T-cell (primary cell): ENCODE results near the gene PCDHGC4. TPM values are rescaled to one million over a fixed set of nuclear protein-coding genes. Genes with fewer than 3 reads are reported as not detected.

Source experiments
- ATAC-seq, 4 experiments: fragments of 200-7000 bp in 3 of 4; fragments of 150-1000 bp in 1 of 4; cut with Tn5 transposase; replicated peaks in 1 of 4; 1 replicate in 3 of 4; 2 replicates in 1 of 4; pipeline ENCODE4 v1.10.0; 2021; ENCODE audit warnings: moderate library complexity in 3 of 4, mild to moderate bottlenecking in 2 of 4, moderate number of reproducible peaks in 1 of 4
- CTCF ChIA-PET, 2 donors: fragments of 300-600 bp; sonication (Branson Sonifier 250); formaldehyde crosslinking; loops; one replicate each; lab custom pipeline; 2022; ENCODE audit warnings: antibody characterized with exemption in 2 of 2; lab: Charles Lee
- POLR2A ChIA-PET, 2 donors: fragments of 300-600 bp; sonication (Branson Sonifier 250); formaldehyde crosslinking; loops; one replicate each; lab custom pipeline; 2022; ENCODE audit warnings: antibody characterized with exemption in 2 of 2; lab: Charles Lee
- DNase-seq, 35 experiments: peaks; one replicate each; pipeline versions ENCODE4 v3.0.0 to v3.0.0-alpha.2; 2013 to 2023
- H3K27ac ChIP-seq: one replicate; pipeline ENCODE4 v1.5.1; 2013; ENCODE audit warnings: low read length
- H3K27me3 ChIP-seq, 2 experiments: replicated peaks in 1 of 2; 1 replicate in 1 of 2; 2 replicates in 1 of 2; pipeline versions ENCODE4 v1.6.1 to v1.7.0; 2013; ENCODE audit warnings: low read length in 1 of 2, mixed read lengths in 1 of 2; ENCODE audit not compliant: control insufficient read depth in 2 of 2, insufficient read depth in 2 of 2; ENCODE audit errors: extremely low read depth in 1 of 2
- H3K36me3 ChIP-seq, 2 donors: 1 replicate in 1 of 2; 2 replicates in 1 of 2; pipeline versions ENCODE4 v1.6.1 to v1.7.0; 2013; ENCODE audit warnings: low read length in 1 of 2; ENCODE audit not compliant: control insufficient read depth in 2 of 2, insufficient read depth in 1 of 2; ENCODE audit errors: extremely low read depth in 1 of 2
- H3K4me1 ChIP-seq, 2 experiments: 1 replicate in 1 of 2; 2 replicates in 1 of 2; pipeline versions ENCODE4 v1.6.1 to v1.7.0; 2013; ENCODE audit warnings: low read length in 2 of 2, mixed read lengths in 1 of 2; ENCODE audit not compliant: insufficient read depth in 2 of 2, control insufficient read depth in 1 of 2; ENCODE audit errors: extremely low read depth in 1 of 2
- H3K4me3 ChIP-seq, 2 donors: 1 replicate in 1 of 2; 2 replicates in 1 of 2; pipeline versions ENCODE4 v1.5.1 to v1.7.0; 2013; ENCODE audit warnings: mild to moderate bottlenecking in 2 of 2, low read length in 1 of 2, moderate library complexity in 1 of 2; ENCODE audit not compliant: control insufficient read depth in 1 of 2; ENCODE audit errors: extremely low read depth in 1 of 2
- H3K9me3 ChIP-seq: 2 replicates; pipeline ENCODE4 v1.7.0; 2013
- H3K27ac Mint-ChIP-seq, 2 donors: one replicate each; pipeline ENCODE4 v1.8.0; 2020 to 2021; ENCODE audit warnings: mild to moderate bottlenecking in 2 of 2, mixed read lengths in 2 of 2
- H3K27me3 Mint-ChIP-seq, 2 donors: one replicate each; pipeline ENCODE4 v1.8.0; 2021 to 2022; ENCODE audit warnings: mixed read lengths in 2 of 2
- H3K36me3 Mint-ChIP-seq: one replicate; pipeline ENCODE4 v1.8.0; 2021; ENCODE audit warnings: mixed read lengths
- H3K4me1 Mint-ChIP-seq, 3 donors: one replicate each; pipeline ENCODE4 v1.8.0; 2020 to 2022; ENCODE audit warnings: mixed read lengths in 3 of 3, mild to moderate bottlenecking in 1 of 3
- H3K4me3 Mint-ChIP-seq, 3 donors: one replicate each; pipeline ENCODE4 v1.8.0; 2020 to 2022; ENCODE audit warnings: mild to moderate bottlenecking in 3 of 3, mixed read lengths in 3 of 3, moderate library complexity in 3 of 3
- H3K9me3 Mint-ChIP-seq, 3 donors: one replicate each; pipeline ENCODE4 v1.8.0; 2020 to 2022; ENCODE audit warnings: mixed read lengths in 3 of 3
- WGBS: methylation state at CpG from one replicate; pipeline ENCODE4 v1.1.5; 2013; ENCODE audit warnings: missing lambda C conversion rate; ENCODE audit not compliant: insufficient coverage; 5-methylcytosine and 5-hydroxymethylcytosine counted together
- total RNA-seq, 35 experiments: library from RNA in 6 of 35; stranded (reverse) in 6 of 35; fragments of 120-200 nt in 1 of 35; gene quantifications; one replicate each; pipeline versions ENCODE4 v1.2.1 to v1.2.4 and lab custom pipeline; 2013 to 2026

Gene PCDHGC4
- total RNA-seq, 5 donors from 2014 or later (not counting 1 experiment from before 2014, with no cell fraction given): 0.18 to 0.51 TPM; not detected in 3

DNA sequence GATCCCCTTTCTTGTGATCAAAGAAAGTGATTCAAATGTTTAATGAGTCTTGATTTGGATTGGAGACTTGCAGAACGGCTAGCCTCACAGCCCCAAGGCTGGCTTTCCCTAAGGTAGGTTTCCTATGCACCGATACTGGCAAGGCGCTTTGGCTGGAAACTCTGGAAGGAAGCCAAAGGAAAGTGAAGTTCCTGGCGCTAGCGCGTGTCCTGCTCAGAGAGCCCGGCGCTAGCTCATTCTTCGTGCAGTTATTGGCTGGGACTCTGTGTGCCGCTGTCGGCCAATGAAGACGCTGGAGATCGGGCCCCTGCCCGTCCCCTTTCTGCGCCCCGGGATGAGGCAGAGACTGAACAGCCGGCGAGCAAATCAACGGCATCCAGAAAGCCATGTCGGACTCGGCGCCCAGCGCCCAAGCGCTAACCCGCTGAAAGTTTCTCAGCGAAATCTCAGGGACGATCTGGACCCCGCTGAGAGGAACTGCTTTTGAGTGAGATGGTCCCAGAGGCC is 9.2 kb upstream of the PCDHGC4 start, which contains the start of gene PCDHGC3:
TSS of gene PCDHGC3 (plus strand) at position 342 of the 507 bp plus-strand sequence. CDS start at position 493, 151 bp downstream.
- Histone ChIP-seq H3K4me1 (peaks cover 0 to 23% of the 10 kb centered on the region in 2 experiments), H3K27me3 (peaks cover 24 to 42% of the 10 kb centered on the region in 2 experiments), H3K27ac (no peak within 1 kb of the TSS), H3K36me3 (no peaks in the 10 kb centered on the region), H3K9me3 (no peaks in the 10 kb centered on the region), H3K4me3 (peak within 1 kb of the TSS; percentile 27 to 49)
- Mint-ChIP-seq H3K4me3 (peak within 1 kb of the TSS; percentile 82 to 84 (median 83)), H3K36me3 (no peaks in the 10 kb centered on the region), H3K27ac (no peak within 1 kb of the TSS), H3K4me1 (peaks cover 27 to 32% (median 29%) of the 10 kb centered on the region in 3 donors), H3K27me3 (peaks cover 44 to 61% of the 10 kb centered on the region in 2 donors), H3K9me3 (no peaks in the 10 kb centered on the region)
- CTCF ChIA-PET: interaction anchor here (0.6 to 1.6 kb wide), 2 partner anchors 62 to 88 kb away, joined by 3 to 4 read pairs; no protein-coding TSS in a partner anchor
- 6% methylated on average over 28 of the region's 28 CpGs for whole genome bisulfite sequencing
- POLR2A ChIA-PET: interaction anchor here in 1 of 2 donors (0.6 kb wide), 1 partner anchor 293 kb away, joined by 4 read pairs; no protein-coding TSS in a partner anchor
- DNase-seq (peak in 4 of 35 experiments; percentile 10 to 31 (median 26)), ATAC-seq (peak; percentile 78 to 85 (median 82))

DNA sequence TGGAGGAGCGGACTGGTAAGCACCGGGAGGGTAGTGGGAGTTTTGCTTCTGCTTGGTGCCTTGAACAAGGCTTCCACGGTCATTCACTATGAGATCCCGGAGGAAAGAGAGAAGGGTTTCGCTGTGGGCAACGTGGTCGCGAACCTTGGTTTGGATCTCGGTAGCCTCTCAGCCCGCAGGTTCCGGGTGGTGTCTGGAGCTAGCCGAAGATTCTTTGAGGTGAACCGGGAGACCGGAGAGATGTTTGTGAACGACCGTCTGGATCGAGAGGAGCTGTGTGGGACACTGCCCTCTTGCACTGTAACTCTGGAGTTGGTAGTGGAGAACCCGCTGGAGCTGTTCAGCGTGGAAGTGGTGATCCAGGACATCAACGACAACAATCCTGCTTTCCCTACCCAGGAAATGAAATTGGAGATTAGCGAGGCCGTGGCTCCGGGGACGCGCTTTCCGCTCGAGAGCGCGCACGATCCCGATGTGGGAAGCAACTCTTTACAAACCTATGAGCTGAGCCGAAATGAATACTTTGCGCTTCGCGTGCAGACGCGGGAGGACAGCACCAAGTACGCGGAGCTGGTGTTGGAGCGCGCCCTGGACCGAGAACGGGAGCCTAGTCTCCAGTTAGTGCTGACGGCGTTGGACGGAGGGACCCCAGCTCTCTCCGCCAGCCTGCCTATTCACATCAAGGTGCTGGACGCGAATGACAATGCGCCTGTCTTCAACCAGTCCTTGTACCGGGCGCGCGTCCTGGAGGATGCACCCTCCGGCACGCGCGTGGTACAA is 8.5 kb upstream of the PCDHGC4 start:
- Mint-ChIP-seq H3K36me3 (no peaks in the 10 kb centered on the region), H3K27ac (no peak overlapping the region), H3K27me3 (peaks cover 46 to 68% of the 10 kb centered on the region in 2 donors), H3K4me3 (peak overlapping the region; percentile 82 to 84 (median 83)), H3K9me3 (no peaks in the 10 kb centered on the region), H3K4me1 (peaks cover 27 to 32% (median 29%) of the 10 kb centered on the region in 3 donors)
- no peak for DNase-seq
- 4% methylated on average over 56 of the region's 58 CpGs for WGBS
- Histone ChIP-seq H3K27me3 (peaks cover 24 to 45% of the 10 kb centered on the region in 2 experiments), H3K36me3 (no peaks in the 10 kb centered on the region), H3K9me3 (no peaks in the 10 kb centered on the region), H3K27ac (no peak overlapping the region), H3K4me1 (peaks cover 0 to 23% of the 10 kb centered on the region in 2 experiments), H3K4me3 (peak overlapping the region; percentile 27 to 49)
- peak in 3 of 4 experiments; percentile 15 to 30 (median 23) for ATAC-seq
- CTCF ChIA-PET: interaction anchor here in 1 of 2 donors (1.6 kb wide), 1 partner anchor 88 kb away, joined by 4 read pairs; no protein-coding TSS in a partner anchor
- POLR2A ChIA-PET: interaction anchor here in 1 of 2 donors (0.6 kb wide), 1 partner anchor 293 kb away, joined by 4 read pairs; no protein-coding TSS in a partner anchor

DNA sequence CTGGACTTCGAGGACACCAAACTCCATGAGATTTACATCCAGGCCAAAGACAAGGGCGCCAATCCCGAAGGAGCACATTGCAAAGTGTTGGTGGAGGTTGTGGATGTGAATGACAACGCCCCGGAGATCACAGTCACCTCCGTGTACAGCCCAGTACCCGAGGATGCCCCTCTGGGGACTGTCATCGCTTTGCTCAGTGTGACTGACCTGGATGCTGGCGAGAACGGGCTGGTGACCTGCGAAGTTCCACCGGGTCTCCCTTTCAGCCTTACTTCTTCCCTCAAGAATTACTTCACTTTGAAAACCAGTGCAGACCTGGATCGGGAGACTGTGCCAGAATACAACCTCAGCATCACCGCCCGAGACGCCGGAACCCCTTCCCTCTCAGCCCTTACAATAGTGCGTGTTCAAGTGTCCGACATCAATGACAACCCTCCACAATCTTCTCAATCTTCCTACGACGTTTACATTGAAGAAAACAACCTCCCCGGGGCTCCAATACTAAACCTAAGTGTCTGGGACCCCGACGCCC is 7.7 kb upstream of the PCDHGC4 start:
- peak overlapping the region; percentile 27 to 49 for H3K4me3 ChIP-seq
- no peak overlapping the region for H3K27ac ChIP-seq
- ATAC-seq (no peak), DNase-seq (no peak)
- Mint-ChIP-seq H3K27me3 (peaks cover 46 to 74% of the 10 kb centered on the region in 2 donors), H3K9me3 (no peaks in the 10 kb centered on the region), H3K36me3 (no peaks in the 10 kb centered on the region), H3K4me1 (peaks cover 27 to 32% (median 29%) of the 10 kb centered on the region in 3 donors), H3K4me3 (peak overlapping the region; percentile 82 to 84 (median 83)), H3K27ac (no peak overlapping the region)
- ChIA-PET POLR2A (no interaction called here), CTCF (no interaction called here)
- H3K4me1 ChIP-seq: peaks cover 0 to 23% of the 10 kb centered on the region in 2 experiments
- H3K9me3 ChIP-seq: no peaks in the 10 kb centered on the region
- H3K27me3 ChIP-seq: peaks cover 28 to 51% of the 10 kb centered on the region in 2 experiments
- WGBS: 22% methylated on average over 23 of the region's 24 CpGs
- H3K36me3 ChIP-seq: no peaks in the 10 kb centered on the region

DNA sequence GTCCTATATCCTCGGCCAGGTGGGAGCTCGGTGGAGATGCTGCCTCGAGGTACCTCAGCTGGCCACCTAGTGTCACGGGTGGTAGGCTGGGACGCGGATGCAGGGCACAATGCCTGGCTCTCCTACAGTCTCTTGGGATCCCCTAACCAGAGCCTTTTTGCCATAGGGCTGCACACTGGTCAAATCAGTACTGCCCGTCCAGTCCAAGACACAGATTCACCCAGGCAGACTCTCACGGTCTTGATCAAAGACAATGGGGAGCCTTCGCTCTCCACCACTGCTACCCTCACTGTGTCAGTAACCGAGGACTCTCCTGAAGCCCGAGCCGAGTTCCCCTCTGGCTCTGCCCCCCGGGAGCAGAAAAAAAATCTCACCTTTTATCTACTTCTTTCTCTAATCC is 7.0 kb upstream of the PCDHGC4 start:
- Histone ChIP-seq H3K9me3 (no peaks in the 10 kb centered on the region), H3K4me1 (peaks cover 0 to 23% of the 10 kb centered on the region in 2 experiments), H3K4me3 (no peak overlapping the region), H3K36me3 (no peaks in the 10 kb centered on the region), H3K27me3 (peaks cover 28 to 53% of the 10 kb centered on the region in 2 experiments), H3K27ac (no peak overlapping the region)
- POLR2A ChIA-PET: no interaction called here
- Mint-ChIP-seq H3K27ac (no peak overlapping the region), H3K27me3 (peaks cover 52 to 82% of the 10 kb centered on the region in 2 donors), H3K4me3 (peak overlapping the region in 1 of 3 donors; percentile 83), H3K36me3 (no peaks in the 10 kb centered on the region), H3K9me3 (no peaks in the 10 kb centered on the region), H3K4me1 (peaks cover 27 to 32% (median 29%) of the 10 kb centered on the region in 3 donors)
- WGBS: 50% methylated on average over 13 of the region's 13 CpGs
- no peak for ATAC-seq
- DNase-seq: no peak
- CTCF ChIA-PET: interaction anchor here in 1 of 2 donors (0.9 kb wide), 1 partner anchor 46 kb away, joined by 3 read pairs; no protein-coding TSS in a partner anchor

DNA sequence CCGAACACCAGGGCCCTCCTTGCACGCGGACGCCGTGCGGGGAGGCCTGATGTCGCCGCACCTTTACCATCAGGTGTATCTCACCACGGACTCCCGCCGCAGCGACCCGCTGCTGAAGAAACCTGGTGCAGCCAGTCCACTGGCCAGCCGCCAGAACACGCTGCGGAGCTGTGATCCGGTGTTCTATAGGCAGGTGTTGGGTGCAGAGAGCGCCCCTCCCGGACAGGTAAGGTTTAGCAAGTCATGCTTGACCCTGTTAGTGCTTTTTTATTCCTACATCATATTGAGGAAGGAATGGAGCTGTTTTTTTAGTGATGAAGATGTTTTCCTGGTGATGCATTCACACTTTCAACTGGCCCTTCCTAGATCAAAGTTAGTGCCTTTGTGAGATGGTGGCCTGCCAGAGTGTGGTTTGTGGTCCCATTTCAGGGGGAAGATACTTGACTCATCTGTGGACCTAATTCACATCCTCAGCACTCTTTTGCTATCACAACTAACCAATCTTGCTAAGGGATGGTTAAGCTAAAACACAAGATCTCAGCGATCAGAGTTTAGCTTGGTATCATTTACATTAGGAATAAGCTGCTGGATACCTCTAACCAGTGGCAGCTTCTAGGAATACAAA is 6.4 kb upstream of the PCDHGC4 start:
- CTCF ChIA-PET: interaction anchor here (0.6 to 0.9 kb wide), 2 partner anchors 46 to 146 kb away, joined by 3 to 5 read pairs; no protein-coding TSS in a partner anchor
- DNase-seq: no peak
- H3K4me3 Mint-ChIP-seq: peak overlapping the region in 1 of 3 donors; percentile 37

More for the DNA sequence above, 6.4 kb upstream of the PCDHGC4 start:
- WGBS: 38% methylated on average over 11 of the region's 20 CpGs
- Histone ChIP-seq H3K27me3 (peaks cover 29 to 55% of the 10 kb centered on the region in 2 experiments), H3K27ac (no peak overlapping the region), H3K4me1 (peaks cover 0 to 23% of the 10 kb centered on the region in 2 experiments), H3K36me3 (no peaks in the 10 kb centered on the region), H3K4me3 (no peak overlapping the region), H3K9me3 (no peaks in the 10 kb centered on the region)
- H3K27ac Mint-ChIP-seq: no peak overlapping the region
- no peaks in the 10 kb centered on the region for H3K9me3 Mint-ChIP-seq
- H3K36me3 Mint-ChIP-seq: no peaks in the 10 kb centered on the region
- ATAC-seq: no peak
- peaks cover 27 to 32% (median 29%) of the 10 kb centered on the region in 3 donors for H3K4me1 Mint-ChIP-seq
- H3K27me3 Mint-ChIP-seq: peaks cover 57 to 86% of the 10 kb centered on the region in 2 donors
- POLR2A ChIA-PET: no interaction called here
